ENCODE measurements around the gene BIN1.

BIN1 gene

GRCh38 chr2:127106991-127107621, at the start of gene BIN1:
Gene BIN1, minus strand, starts transcription at chr2:127107154. Its CDS starts 211 bp downstream, at chr2:127106943.
- DNase-seq, result peak; percentile 77

GRCh38 chr2:127155947-127156346, 49.0 kb upstream of the BIN1 start:
- DNase-seq, result no peak

- no peak for DNase-seq
Measured at GRCh38 chr2:127155028-127155581, 48.2 kb upstream of the BIN1 start.

GRCh38 chr2:127154396-127154795, 47.4 kb upstream of the BIN1 start:
- no peak for DNase-seq

GRCh38 chr2:127153691-127154158, 46.8 kb upstream of the BIN1 start:
- no peak for DNase-seq

GRCh38 chr2:127150996-127151395, 44.0 kb upstream of the BIN1 start:
- no peak for DNase-seq

- DNase-seq, result no peak
Measured at GRCh38 chr2:127149384-127149783, 42.4 kb upstream of the BIN1 start.

- no peak for DNase-seq
Measured at GRCh38 chr2:127146820-127147502, 40.0 kb upstream of the BIN1 start.

GRCh38 chr2:127146071-127146725, 39.2 kb upstream of the BIN1 start:
- no peak for DNase-seq

GRCh38 chr2:127145280-127145895, 38.4 kb upstream of the BIN1 start:
- no peak for DNase-seq

GRCh38 chr2:127143841-127144782, 37.2 kb upstream of the BIN1 start:
- no peak for DNase-seq

GRCh38 chr2:127142663-127143630, 36.0 kb upstream of the BIN1 start:
- no peak for DNase-seq

- no peak for DNase-seq
Measured at GRCh38 chr2:127140538-127140937, 33.6 kb upstream of the BIN1 start.

GRCh38 chr2:127139766-127140165, 32.8 kb upstream of the BIN1 start:
- no peak for DNase-seq

GRCh38 chr2:127138281-127138680, 31.3 kb upstream of the BIN1 start:
- no peak for DNase-seq

- DNase-seq, result no peak
Measured at GRCh38 chr2:127137741-127138140, 30.8 kb upstream of the BIN1 start.

- no peak for DNase-seq
Measured at GRCh38 chr2:127137225-127137624, 30.3 kb upstream of the BIN1 start.

GRCh38 chr2:127134833-127135830, 28.2 kb upstream of the BIN1 start:
- no peak for DNase-seq

GRCh38 chr2:127134235-127134634, 27.3 kb upstream of the BIN1 start:
- DNase-seq, result no peak

- no peak for DNase-seq
Measured at GRCh38 chr2:127133793-127134192, 26.8 kb upstream of the BIN1 start.

Data from activated CD4-positive, CD25-positive, alpha-beta regulatory T cell treated with anti-CD3 and anti-CD28 coated beads, Interleukin-2, amount 50 U/mL, for 72 hours (primary cell).